ENCODE data around the gene SAMD4A.

SAMD4A gene

GRCh38 chr14:54646626-54647025, 79.7 kb downstream of the SAMD4A start:
- DNase-seq (ENCODE audit: low read depth in 1 of 2, low spot score in 1 of 2) = no peak
- no peak overlapping the region for H3K4me3 ChIP-seq (replicated peaks; ENCODE audit: insufficient read depth, low read length)
- peaks cover 18% of the 10 kb centered on the region for H3K27me3 ChIP-seq (ENCODE audit: insufficient read depth, poor library complexity, severe bottlenecking)
- no peak overlapping the region for H3K27ac ChIP-seq (replicated peaks)
- TF ChIP-seq POLR2AphosphoS5 (IDR thresholded peaks at IDR 0.05; ENCODE audit: low read depth) (no peak), SPI1 (IDR thresholded peaks at IDR 0.05; ENCODE audit: borderline replicate concordance, low read depth) (no peak), GABPA (IDR thresholded peaks at IDR 0.05; ENCODE audit: low read depth) (no peak), CTCF (IDR thresholded peaks at IDR 0.05; ENCODE audit: insufficient read depth, low read length) (no peak)
- TF ChIP-seq, protein P1, sequence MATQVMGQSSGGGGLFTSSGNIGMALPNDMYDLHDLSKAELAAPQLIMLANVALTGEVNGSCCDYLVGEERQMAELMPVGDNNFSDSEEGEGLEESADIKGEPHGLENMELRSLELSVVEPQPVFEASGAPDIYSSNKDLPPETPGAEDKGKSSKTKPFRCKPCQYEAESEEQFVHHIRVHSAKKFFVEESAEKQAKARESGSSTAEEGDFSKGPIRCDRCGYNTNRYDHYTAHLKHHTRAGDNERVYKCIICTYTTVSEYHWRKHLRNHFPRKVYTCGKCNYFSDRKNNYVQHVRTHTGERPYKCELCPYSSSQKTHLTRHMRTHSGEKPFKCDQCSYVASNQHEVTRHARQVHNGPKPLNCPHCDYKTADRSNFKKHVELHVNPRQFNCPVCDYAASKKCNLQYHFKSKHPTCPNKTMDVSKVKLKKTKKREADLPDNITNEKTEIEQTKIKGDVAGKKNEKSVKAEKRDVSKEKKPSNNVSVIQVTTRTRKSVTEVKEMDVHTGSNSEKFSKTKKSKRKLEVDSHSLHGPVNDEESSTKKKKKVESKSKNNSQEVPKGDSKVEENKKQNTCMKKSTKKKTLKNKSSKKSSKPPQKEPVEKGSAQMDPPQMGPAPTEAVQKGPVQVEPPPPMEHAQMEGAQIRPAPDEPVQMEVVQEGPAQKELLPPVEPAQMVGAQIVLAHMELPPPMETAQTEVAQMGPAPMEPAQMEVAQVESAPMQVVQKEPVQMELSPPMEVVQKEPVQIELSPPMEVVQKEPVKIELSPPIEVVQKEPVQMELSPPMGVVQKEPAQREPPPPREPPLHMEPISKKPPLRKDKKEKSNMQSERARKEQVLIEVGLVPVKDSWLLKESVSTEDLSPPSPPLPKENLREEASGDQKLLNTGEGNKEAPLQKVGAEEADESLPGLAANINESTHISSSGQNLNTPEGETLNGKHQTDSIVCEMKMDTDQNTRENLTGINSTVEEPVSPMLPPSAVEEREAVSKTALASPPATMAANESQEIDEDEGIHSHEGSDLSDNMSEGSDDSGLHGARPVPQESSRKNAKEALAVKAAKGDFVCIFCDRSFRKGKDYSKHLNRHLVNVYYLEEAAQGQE (IDR thresholded peaks at IDR 0.05; ENCODE audit: insufficient replicate concordance, low read depth) = no peak

GRCh38 chr14:54647378-54647777, 80.5 kb downstream of the SAMD4A start:
- DNase-seq (ENCODE audit: low read depth in 1 of 2, low spot score in 1 of 2) = no peak
- H3K27ac ChIP-seq (replicated peaks) = no peak overlapping the region
- H3K27me3 ChIP-seq (ENCODE audit: insufficient read depth, poor library complexity, severe bottlenecking) = peaks cover 23% of the 10 kb centered on the region
- H3K4me3 ChIP-seq (replicated peaks; ENCODE audit: insufficient read depth, low read length) = no peak overlapping the region
- TF ChIP-seq, protein P1 (IDR thresholded peaks at IDR 0.05; ENCODE audit: insufficient replicate concordance, low read depth) = no peak
- TF ChIP-seq CTCF (IDR thresholded peaks at IDR 0.05; ENCODE audit: insufficient read depth, low read length) (no peak), POLR2AphosphoS5 (IDR thresholded peaks at IDR 0.05; ENCODE audit: low read depth) (no peak), SPI1 (IDR thresholded peaks at IDR 0.05; ENCODE audit: borderline replicate concordance, low read depth) (no peak), GABPA (IDR thresholded peaks at IDR 0.05; ENCODE audit: low read depth) (no peak)

GRCh38 chr14:54649056-54649455, 82.1 kb downstream of the SAMD4A start:
- Histone ChIP-seq H3K27ac (replicated peaks) (no peak overlapping the region), H3K4me3 (replicated peaks; ENCODE audit: insufficient read depth, low read length) (no peak overlapping the region), H3K27me3 (ENCODE audit: insufficient read depth, poor library complexity, severe bottlenecking) (peaks cover 23% of the 10 kb centered on the region)
- no peak for TF ChIP-seq CTCF (IDR thresholded peaks at IDR 0.05; ENCODE audit: insufficient read depth, low read length)
- no peak for TF ChIP-seq GABPA (IDR thresholded peaks at IDR 0.05; ENCODE audit: low read depth)
- no peak for TF ChIP-seq POLR2AphosphoS5 (IDR thresholded peaks at IDR 0.05; ENCODE audit: low read depth)
- TF ChIP-seq SPI1 (IDR thresholded peaks at IDR 0.05; ENCODE audit: borderline replicate concordance, low read depth) = no peak
- TF ChIP-seq, protein P1 (IDR thresholded peaks at IDR 0.05; ENCODE audit: insufficient replicate concordance, low read depth) = no peak
- no peak for DNase-seq (ENCODE audit: low read depth in 1 of 2, low spot score in 1 of 2)

Measured in HL-60 (cell line).